Small intestine (tissue), 7 donors: Measurements from ENCODE around the gene ACADM. TPM values are rescaled to one million over a fixed set of nuclear protein-coding genes. Genes with fewer than 3 reads are reported as not detected.
"Not testable (repeated sequence)": the region's sequence is repeated elsewhere in the genome, so short reads cannot be mapped to it uniquely, and the experiment has no call there.

Experiments
- DNase-seq, 2 donors: peaks; one replicate each; pipeline versions ENCODE4 v3.0.0 to v3.0.0-alpha.2; 2013
- FAIRE-seq: peaks from 2 replicates; lab custom pipeline; 2012; peaks lifted over from hg19 to GRCh38; lab: Jason Lieb, UNC
- H3K27ac ChIP-seq, 3 donors: one replicate each; pipeline ENCODE4 v1.5.1; 2013; ENCODE audit warnings: low read length in 2 of 3, mild to moderate bottlenecking in 2 of 3, control low read depth in 1 of 3, inconsistent platforms in 1 of 3, low read depth in 1 of 3, moderate library complexity in 1 of 3
- H3K27me3 ChIP-seq, 3 donors: one replicate each; pipeline ENCODE4 v1.6.1; 2013; ENCODE audit warnings: low read length in 3 of 3, inconsistent platforms in 1 of 3; ENCODE audit not compliant: control insufficient read depth in 3 of 3, insufficient read depth in 3 of 3
- H3K36me3 ChIP-seq, 3 donors: one replicate each; pipeline ENCODE4 v1.6.1; 2013; ENCODE audit warnings: low read length in 3 of 3, inconsistent platforms in 1 of 3, low read depth in 1 of 3, mild to moderate bottlenecking in 1 of 3, moderate library complexity in 1 of 3; ENCODE audit not compliant: control insufficient read depth in 3 of 3, insufficient read depth in 2 of 3
- H3K4me1 ChIP-seq, 3 donors: one replicate each; pipeline ENCODE4 v1.6.1; 2013; ENCODE audit warnings: low read length in 2 of 3, inconsistent platforms in 1 of 3, low read depth in 1 of 3, mild to moderate bottlenecking in 1 of 3, moderate library complexity in 1 of 3; ENCODE audit not compliant: control insufficient read depth in 3 of 3, insufficient read depth in 2 of 3
- H3K4me3 ChIP-seq, 3 donors: one replicate each; pipeline ENCODE4 v1.5.1; 2013; ENCODE audit warnings: low read length in 3 of 3, control low read depth in 1 of 3, inconsistent platforms in 1 of 3, low read depth in 1 of 3, mild to moderate bottlenecking in 1 of 3, moderate library complexity in 1 of 3
- H3K9me3 ChIP-seq, 2 donors: one replicate each; pipeline ENCODE4 v1.6.1; 2013; ENCODE audit warnings: low read depth in 1 of 2, low read length in 1 of 2; ENCODE audit not compliant: control insufficient read depth in 2 of 2, insufficient read depth in 1 of 2
- WGBS, 3 donors: extraction: QIAGEN DNeasy Blood & Tissue Kit; methylation state at CpG; one replicate each; pipeline ENCODE4 v1.1.7; 2013; 5-methylcytosine and 5-hydroxymethylcytosine counted together
- polyA plus RNA-seq, 4 donors: library from polyadenylated mRNA; stranded (reverse) in 3 of 4; unstranded in 1 of 4; fragments of 200-250 nt in 3 of 4; fragments of 120-200 nt in 1 of 4; gene quantifications; one replicate each; pipeline versions ENCODE4 v1.2.1 to v1.2.3, GENCODE V29; 2013
- donor health status: healthy with polysubstance abuse.
- donor health status: control.
- donor health status: control.
- donor health status: Bipolar disorder and iron deficiency.
- donor health status: healthy.

The ACADM gene
- polyA plus RNA-seq, 4 donors: 22.5 to 188 (median 77.9) TPM

- no peaks in the 10 kb centered on the region for H3K4me1 ChIP-seq
- FAIRE-seq (no peak), DNase-seq (no peak)
- H3K36me3 ChIP-seq: no peaks in the 10 kb centered on the region
- WGBS, 3 donors: 83 to 86% (median 84%) methylated on average over 3 of the region's 3 CpGs
- no peaks in the 10 kb centered on the region for H3K27me3 ChIP-seq
- peaks cover 0 to 5% of the 10 kb centered on the region in 2 donors for H3K9me3 ChIP-seq
- no peak overlapping the region for H3K4me3 ChIP-seq
- no peak overlapping the region for H3K27ac ChIP-seq
These were observed 47.5 kb downstream of the ACADM start for GRCh38 chr1:75771978-75772377.

- 75 to 97% (median 83%) methylated on average over 4 of the region's 4 CpGs for WGBS, 3 donors
- H3K4me3 ChIP-seq, H3K27ac ChIP-seq, H3K27me3 ChIP-seq, FAIRE-seq, H3K4me1 ChIP-seq, H3K36me3 ChIP-seq, DNase-seq: not testable (repeated sequence)
- H3K9me3 ChIP-seq: peaks cover 0 to 13% of the 10 kb centered on the region in 2 donors
These were observed 53.3 kb downstream of the ACADM start for GRCh38 chr1:75777812-75778211.

- not testable (repeated sequence) for H3K4me3 ChIP-seq, FAIRE-seq, DNase-seq, H3K36me3 ChIP-seq, H3K4me1 ChIP-seq, H3K27ac ChIP-seq, H3K27me3 ChIP-seq
- 91 to 96% (median 92%) methylated on average over 5 of the region's 5 CpGs for WGBS, 3 donors
- H3K9me3 ChIP-seq: peaks cover 0 to 13% of the 10 kb centered on the region in 2 donors
These were observed 54.2 kb downstream of the ACADM start for GRCh38 chr1:75778694-75779093.

- H3K9me3 ChIP-seq: peaks cover 0 to 13% of the 10 kb centered on the region in 2 donors
- not testable (repeated sequence) for H3K4me1 ChIP-seq, H3K27me3 ChIP-seq, H3K27ac ChIP-seq, DNase-seq, H3K36me3 ChIP-seq, FAIRE-seq, H3K4me3 ChIP-seq
- 70 to 81% (median 80%) methylated on average over 4 of the region's 4 CpGs for WGBS, 3 donors
These were observed 55.7 kb downstream of the ACADM start for GRCh38 chr1:75780183-75780582.

- H3K27ac ChIP-seq, H3K27me3 ChIP-seq, DNase-seq, FAIRE-seq, H3K4me3 ChIP-seq, H3K36me3 ChIP-seq, H3K9me3 ChIP-seq: not testable (repeated sequence)
- WGBS, 3 donors: 84 to 97% (median 89%) methylated on average over 4 of the region's 4 CpGs
- peaks cover 0 to 11% (median 0%) of the 10 kb centered on the region in 3 donors for H3K4me1 ChIP-seq
These were observed 59.4 kb downstream of the ACADM start for GRCh38 chr1:75783920-75784319.

GRCh38 chr1:75785320-75785982 lies 60.9 kb downstream of the ACADM start:
- H3K36me3 ChIP-seq: peaks cover under 1 to 5% (median 1%) of the 10 kb centered on the region in 3 donors
- peak overlapping the region; percentile 43 to 74 (median 70) for H3K27ac ChIP-seq
- WGBS, 3 donors: 10 to 12% (median 11%) methylated on average over 9 of the region's 9 CpGs
- H3K4me1 ChIP-seq: peaks cover under 1 to 22% (median 5%) of the 10 kb centered on the region in 3 donors
- no peaks in the 10 kb centered on the region for H3K9me3 ChIP-seq
- FAIRE-seq: no peak
- peak overlapping the region; percentile 19 to 84 (median 49) for H3K4me3 ChIP-seq
- no peaks in the 10 kb centered on the region for H3K27me3 ChIP-seq
- DNase-seq: no peak

- FAIRE-seq: no peak
These were observed 61.7 kb downstream of the ACADM start, which contains the start of gene RABGGTB for GRCh38 chr1:75785983-75786853. RABGGTB (plus strand) TSS chr1:75786256; CDS start chr1:75786272, 16 bp downstream.

GRCh38 chr1:75786901-75787493 lies 62.5 kb downstream of the ACADM start:
- no peaks in the 10 kb centered on the region for H3K27me3 ChIP-seq
- 1 to 2% (median 1%) methylated on average over 10 of the region's 10 CpGs for WGBS, 3 donors
- H3K9me3 ChIP-seq: no peaks in the 10 kb centered on the region
- no peak for DNase-seq
- peak overlapping the region in 1 of 3 donors; percentile 20 for H3K27ac ChIP-seq
- peak overlapping the region; percentile 54 to 84 (median 68) for H3K4me3 ChIP-seq
- FAIRE-seq: no peak
- peaks cover 2 to 10% (median 5%) of the 10 kb centered on the region in 3 donors for H3K36me3 ChIP-seq
- peaks cover 4 to 22% (median 9%) of the 10 kb centered on the region in 3 donors for H3K4me1 ChIP-seq

More at GRCh38 chr1:75785983-75786853, 61.7 kb downstream of the ACADM start, which contains the start of gene RABGGTB:
- no peaks in the 10 kb centered on the region for H3K27me3 ChIP-seq
- H3K4me3 ChIP-seq: peak within 1 kb of the TSS; percentile 54 to 84 (median 68)
- H3K36me3 ChIP-seq: peaks cover 2 to 10% (median 5%) of the 10 kb centered on the region in 3 donors
- DNase-seq: peak; percentile 97 to 99
- WGBS, 3 donors: 0% methylated on average over 28 of the region's 28 CpGs
- H3K27ac ChIP-seq: peak within 1 kb of the TSS; percentile 61 to 74 (median 70)
- H3K9me3 ChIP-seq: no peaks in the 10 kb centered on the region
- peaks cover 4 to 22% (median 9%) of the 10 kb centered on the region in 3 donors for H3K4me1 ChIP-seq
